ENCODE results near the gene SNX18.

- TF ChIP-seq CTCF (conservative IDR thresholded peaks at IDR 0.05; ENCODE audit: low read depth, low read length) (no peak), EZH2 (IDR thresholded peaks at IDR 0.05; ENCODE audit: low read length, unreplicated experiment) (no peak)
These were observed 7.1 kb downstream of the SNX18 start for GRCh38 chr5:54524704-54525103.
